Smooth muscle cell (in vitro differentiated cells): Measurements from ENCODE around the gene PARVA. TPM values are rescaled to one million over a fixed set of nuclear protein-coding genes. Genes with fewer than 3 reads are reported as not detected.

Experiments used
- DNase-seq: peaks from one replicate; lab custom pipeline; 2025; ENCODE audit not compliant: unreplicated experiment; lab: John Stamatoyannopoulos, UW
- H2AFZ ChIP-seq: fragments of 200-600 bp; sonication (generic); 2 replicates; pipeline ENCODE4 v1.6.0; 2016; ENCODE audit warnings: antibody characterized with exemption, low read depth, mild to moderate bottlenecking
- H3F3A ChIP-seq: fragments of 200-600 bp; sonication (generic); 2 replicates; pipeline ENCODE4 v1.6.0; 2017; ENCODE audit warnings: antibody characterized with exemption, low read depth
- H3K27ac ChIP-seq: fragments of 200-600 bp; sonication (generic); 2 replicates; pipeline ENCODE4 v1.5.1; 2016; ENCODE audit warnings: low read depth, mild to moderate bottlenecking
- H3K27me3 ChIP-seq: fragments of 200-600 bp; sonication (generic); 2 replicates; pipeline ENCODE4 v1.6.1; 2016; ENCODE audit warnings: low read depth, mild to moderate bottlenecking
- H3K36me3 ChIP-seq: fragments of 200-600 bp; sonication (generic); 2 replicates; pipeline ENCODE4 v1.5.1; 2016; ENCODE audit warnings: low read depth
- H3K4me1 ChIP-seq: fragments of 200-600 bp; sonication (generic); 2 replicates; pipeline ENCODE4 v1.5.1; 2016; ENCODE audit warnings: low read depth
- H3K4me2 ChIP-seq: fragments of 200-600 bp; sonication (generic); 2 replicates; pipeline ENCODE4 v1.6.0; 2016; ENCODE audit warnings: mild to moderate bottlenecking
- H3K4me3 ChIP-seq: fragments of 200-600 bp; sonication (generic); 2 replicates; pipeline ENCODE4 v1.5.1; 2016; ENCODE audit warnings: mild to moderate bottlenecking
- H3K79me2 ChIP-seq: fragments of 200-600 bp; sonication (generic); 2 replicates; pipeline ENCODE4 v1.6.0; 2016; ENCODE audit warnings: low read depth, mild to moderate bottlenecking
- H3K9ac ChIP-seq: fragments of 200-600 bp; sonication (generic); 2 replicates; pipeline ENCODE4 v1.6.0; 2016; ENCODE audit warnings: low read depth
- H3K9me3 ChIP-seq: fragments of 200-600 bp; sonication (generic); replicated peaks from 2 replicates; pipeline ENCODE4 v1.5.1; 2016; ENCODE audit warnings: low read depth
- H4K20me1 ChIP-seq: fragments of 200-600 bp; sonication (generic); 2 replicates; pipeline ENCODE4 v1.6.0; 2016; ENCODE audit warnings: low read depth
- CTCF ChIP-seq: fragments of 200-600 bp; sonication (generic); IDR thresholded peaks from 2 replicates; pipeline ENCODE4 v1.5.1; 2017; ENCODE audit warnings: borderline replicate concordance, mild to moderate bottlenecking, antibody characterized with exemption; ENCODE audit not compliant: insufficient read depth, poor library complexity, severe bottlenecking
- WGBS: methylation state at CpG from one replicate; pipeline ENCODE4 v1.1.7; 2016; ENCODE audit warnings: low lambda C conversion rate; 5-methylcytosine and 5-hydroxymethylcytosine counted together
- polyA plus RNA-seq: library from polyadenylated mRNA; unstranded; fragments of >200 nt; fragmentation: Nextera tagmentation; extraction: Ambion mirVana; gene quantifications from 2 replicates; pipeline ENCODE4 v1.2.1, GENCODE V29; 2016
- total RNA-seq: library from RNA; depleted of rRNA; stranded (reverse); fragments of >200 nt; gene quantifications from 2 replicates; pipeline ENCODE4 v1.2.3, GENCODE V29; 2014

PARVA gene
- total and polyA plus RNA-seq, 2 experiments from 2014 or later, result 73.9 to 99.4 TPM

- H3K79me2 ChIP-seq, result peaks cover 89% of the 10 kb centered on the region
- H3K4me1 ChIP-seq, result peaks cover 10% of the 10 kb centered on the region
- no peak overlapping the region for H3K4me3 ChIP-seq
- peak overlapping the region; percentile 9 for H3K4me2 ChIP-seq
- 79% methylated on average over 9 of the region's 9 CpGs for WGBS
- H3K27me3 ChIP-seq, result no peaks in the 10 kb centered on the region
- no peak overlapping the region for H3K9ac ChIP-seq
- H3K36me3 ChIP-seq, result no peaks in the 10 kb centered on the region
- peaks cover 33% of the 10 kb centered on the region for H3F3A ChIP-seq
- DNase-seq, result no peak
- H3K9me3 ChIP-seq, result no peaks in the 10 kb centered on the region
- H3K27ac ChIP-seq, result peak overlapping the region; percentile 46
- H4K20me1 ChIP-seq, result peaks cover 83% of the 10 kb centered on the region
- no peak overlapping the region for H2AFZ ChIP-seq
- TF ChIP-seq CTCF, result no peak
These were observed 4.5 kb downstream of the PARVA start for GRCh38 chr11:12381875-12382274.

GRCh38 chr11:12382451-12382850 is 5.1 kb downstream of the PARVA start:
- no peaks in the 10 kb centered on the region for H3K9me3 ChIP-seq
- peak overlapping the region; percentile 46 for H3K27ac ChIP-seq
- H3K4me3 ChIP-seq, result no peak overlapping the region
- no peak for TF ChIP-seq CTCF
- DNase-seq, result no peak
- no peak overlapping the region for H3K9ac ChIP-seq
- peaks cover 27% of the 10 kb centered on the region for H3F3A ChIP-seq
- peak overlapping the region; percentile 9 for H3K4me2 ChIP-seq
- peaks cover 7% of the 10 kb centered on the region for H3K4me1 ChIP-seq
- peaks cover 89% of the 10 kb centered on the region for H4K20me1 ChIP-seq
- H3K36me3 ChIP-seq, result no peaks in the 10 kb centered on the region
- H3K27me3 ChIP-seq, result no peaks in the 10 kb centered on the region
- H3K79me2 ChIP-seq, result peaks cover 95% of the 10 kb centered on the region
- 92% methylated on average over 1 of the region's 1 CpG for WGBS
- H2AFZ ChIP-seq, result no peak overlapping the region

- no peak overlapping the region for H3K4me3 ChIP-seq
- H3K27me3 ChIP-seq, result no peaks in the 10 kb centered on the region
- H3K36me3 ChIP-seq, result no peaks in the 10 kb centered on the region
- peaks cover 99% of the 10 kb centered on the region for H4K20me1 ChIP-seq
- DNase-seq, result no peak
- peak overlapping the region; percentile 50 for H3K27ac ChIP-seq
- peaks cover 5% of the 10 kb centered on the region for H3F3A ChIP-seq
- H2AFZ ChIP-seq, result no peak overlapping the region
- TF ChIP-seq CTCF, result no peak
- no peaks in the 10 kb centered on the region for H3K4me1 ChIP-seq
- no peak overlapping the region for H3K4me2 ChIP-seq
- peaks cover 100% of the 10 kb centered on the region for H3K79me2 ChIP-seq
- 94% methylated on average over 1 of the region's 1 CpG for WGBS
- H3K9ac ChIP-seq, result no peak overlapping the region
- H3K9me3 ChIP-seq, result no peaks in the 10 kb centered on the region
These were observed 8.9 kb downstream of the PARVA start for GRCh38 chr11:12386309-12386708.

GRCh38 chr11:12386745-12387144 is 9.4 kb downstream of the PARVA start:
- no peak for TF ChIP-seq CTCF
- Histone ChIP-seq H3K4me2 (no peak overlapping the region), H3K27me3 (no peaks in the 10 kb centered on the region), H3K9ac (no peak overlapping the region), H3K79me2 (peaks cover 100% of the 10 kb centered on the region), H3K27ac (peak overlapping the region; percentile 50), H3K9me3 (no peaks in the 10 kb centered on the region), H4K20me1 (peaks cover 100% of the 10 kb centered on the region), H3K4me3 (no peak overlapping the region), H3K36me3 (no peaks in the 10 kb centered on the region), H3F3A (peaks cover 4% of the 10 kb centered on the region), H2AFZ (no peak overlapping the region), H3K4me1 (no peaks in the 10 kb centered on the region)
- WGBS, result 60% methylated on average over 2 of the region's 2 CpGs
- DNase-seq, result no peak
